IPS DF 19.7 (cell line): ENCODE results near the gene TIGD1.

Source experiments
- DNase-seq: peaks from one replicate; pipeline ENCODE4 v3.0.0-alpha.2; 2013; ENCODE audit warnings: low read depth, low spot score

TIGD1 gene

DNA sequence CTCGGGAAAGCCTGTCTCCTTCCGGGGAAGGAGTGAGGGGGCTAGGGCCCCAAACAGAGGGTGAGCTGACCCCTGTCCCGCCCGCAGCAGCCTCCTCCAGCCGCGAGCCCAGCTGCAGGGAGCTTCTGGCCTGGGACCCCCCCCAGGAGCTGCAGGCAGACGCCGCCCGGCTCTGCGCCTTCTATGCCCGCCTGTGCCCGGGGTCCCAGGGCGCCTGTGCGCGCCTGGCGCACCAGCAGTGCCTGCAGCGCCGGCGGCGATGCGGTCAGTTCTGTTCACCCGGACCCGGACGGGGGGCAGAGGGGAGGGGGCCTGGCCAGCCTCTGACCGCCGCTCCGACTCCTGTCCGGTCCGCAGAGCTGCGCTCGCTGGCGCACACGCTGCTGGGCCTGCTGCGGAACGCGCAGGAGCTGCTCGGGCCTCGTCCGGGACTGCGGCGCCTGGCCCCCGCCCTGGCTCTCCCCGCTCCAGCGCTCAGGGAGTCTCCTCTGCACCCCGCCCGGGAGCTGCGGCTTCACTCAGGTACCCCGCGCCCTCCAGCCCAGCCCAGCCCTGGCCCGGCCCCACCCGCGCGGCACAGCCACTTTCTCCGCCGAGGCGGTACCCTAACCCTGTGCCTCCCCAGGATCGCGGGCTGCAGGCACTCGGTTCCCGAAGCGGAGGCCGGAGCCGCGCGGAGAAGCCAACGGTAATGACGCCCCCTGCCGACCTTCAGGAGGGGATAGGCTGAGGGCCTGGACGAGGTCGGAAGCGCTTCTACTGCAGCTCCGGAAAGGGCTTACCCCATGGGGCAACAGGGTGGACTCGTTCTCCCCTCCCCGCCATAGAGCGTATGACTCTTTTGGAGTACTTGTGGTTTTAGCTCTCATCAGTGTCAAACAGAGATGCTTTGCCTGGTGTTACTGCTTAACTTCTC lies 26.4 kb downstream of the TIGD1 start:
- DNase-seq: peak; percentile 40

DNA sequence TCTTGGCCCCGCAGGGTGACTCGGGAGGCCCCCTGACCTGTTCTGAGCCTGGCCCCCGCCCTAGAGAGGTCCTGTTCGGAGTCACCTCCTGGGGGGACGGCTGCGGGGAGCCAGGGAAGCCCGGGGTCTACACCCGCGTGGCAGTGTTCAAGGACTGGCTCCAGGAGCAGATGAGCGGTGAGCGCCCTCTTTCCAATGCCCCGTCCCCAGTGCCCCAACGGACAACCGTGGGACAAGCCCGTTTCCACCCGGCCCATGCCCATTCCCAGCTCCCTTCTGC lies 27.0 kb downstream of the TIGD1 start:
- DNase-seq: no peak

DNA sequence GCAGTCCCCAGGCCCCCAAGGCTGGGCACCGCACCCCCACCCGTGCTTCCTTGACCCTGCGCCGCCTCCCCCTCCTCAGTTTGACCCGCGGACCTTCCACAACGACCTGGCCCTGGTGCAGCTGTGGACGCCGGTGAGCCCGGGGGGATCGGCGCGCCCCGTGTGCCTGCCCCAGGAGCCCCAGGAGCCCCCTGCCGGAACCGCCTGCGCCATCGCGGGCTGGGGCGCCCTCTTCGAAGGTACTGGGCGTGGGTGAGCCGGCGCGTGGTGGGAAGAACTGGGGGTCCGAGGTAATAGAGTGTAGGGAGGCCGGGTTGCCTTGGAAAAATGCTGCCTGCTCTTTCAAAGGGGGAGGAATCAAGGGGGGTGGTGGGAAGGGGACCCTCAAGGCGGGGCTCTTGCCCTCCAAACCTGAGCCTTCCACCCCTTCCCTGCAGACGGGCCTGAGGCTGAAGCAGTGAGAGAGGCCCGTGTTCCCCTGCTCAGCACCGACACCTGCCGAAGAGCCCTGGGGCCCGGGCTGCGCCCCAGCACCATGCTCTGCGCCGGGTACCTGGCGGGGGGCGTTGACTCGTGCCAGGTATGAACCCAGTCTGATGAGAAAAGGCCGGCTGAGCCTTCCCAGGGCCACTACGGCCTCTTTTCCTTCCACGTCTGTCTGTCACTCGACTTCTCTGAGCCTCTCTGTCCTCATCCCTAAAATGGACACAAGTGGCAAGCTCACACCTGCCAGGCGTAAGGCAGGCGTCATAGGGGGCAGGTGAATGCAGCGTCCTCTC lies 27.5 kb downstream of the TIGD1 start:
- no peak for DNase-seq

DNA sequence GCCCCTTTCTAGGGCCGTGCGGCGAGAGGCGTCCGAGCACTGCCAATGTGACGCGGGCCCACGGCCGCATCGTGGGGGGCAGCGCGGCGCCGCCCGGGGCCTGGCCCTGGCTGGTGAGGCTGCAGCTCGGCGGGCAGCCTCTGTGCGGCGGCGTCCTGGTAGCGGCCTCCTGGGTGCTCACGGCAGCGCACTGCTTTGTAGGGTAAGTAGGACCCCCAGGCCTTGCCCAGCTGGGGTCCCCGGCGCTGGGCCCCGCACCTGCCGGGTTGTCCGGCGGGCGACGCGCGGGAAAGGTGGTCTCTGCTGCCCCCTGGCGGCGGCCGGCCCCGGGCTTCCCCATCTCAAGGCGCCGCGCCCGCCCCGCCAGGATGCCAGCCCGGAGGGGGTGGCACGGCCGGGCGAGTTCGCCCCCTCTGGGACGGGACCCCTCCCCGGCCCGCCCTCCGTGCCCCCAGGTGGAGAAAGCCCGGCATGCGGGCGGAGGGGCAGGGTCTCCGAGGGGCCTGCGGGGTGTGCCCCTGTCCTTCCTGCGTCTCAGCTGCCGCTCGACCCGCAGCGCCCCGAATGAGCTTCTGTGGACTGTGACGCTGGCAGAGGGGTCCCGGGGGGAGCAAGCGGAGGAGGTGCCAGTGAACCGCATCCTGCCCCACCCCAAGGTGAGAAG lies 28.3 kb downstream of the TIGD1 start:
- no peak for DNase-seq

DNA sequence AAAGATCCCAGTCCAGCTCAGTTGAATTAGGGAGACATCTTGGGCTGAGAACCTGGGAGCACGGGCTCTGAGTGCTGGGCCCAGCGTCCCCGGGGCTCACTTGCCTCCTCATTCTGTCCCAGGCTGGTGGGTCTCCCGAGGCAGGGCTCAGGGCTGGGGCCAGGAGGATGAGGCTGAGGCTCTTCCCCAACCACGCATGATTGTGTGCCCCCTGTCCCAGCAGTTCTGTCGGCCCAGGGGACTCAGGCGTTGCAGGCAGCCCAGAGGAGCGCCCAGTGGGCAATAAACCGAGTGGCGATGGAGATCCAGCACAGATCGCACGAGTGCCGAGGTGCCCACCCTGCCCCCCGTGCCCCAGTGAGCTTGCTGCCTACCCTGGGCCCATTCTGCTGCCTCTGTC lies 29.3 kb downstream of the TIGD1 start:
- DNase-seq: no peak

DNA sequence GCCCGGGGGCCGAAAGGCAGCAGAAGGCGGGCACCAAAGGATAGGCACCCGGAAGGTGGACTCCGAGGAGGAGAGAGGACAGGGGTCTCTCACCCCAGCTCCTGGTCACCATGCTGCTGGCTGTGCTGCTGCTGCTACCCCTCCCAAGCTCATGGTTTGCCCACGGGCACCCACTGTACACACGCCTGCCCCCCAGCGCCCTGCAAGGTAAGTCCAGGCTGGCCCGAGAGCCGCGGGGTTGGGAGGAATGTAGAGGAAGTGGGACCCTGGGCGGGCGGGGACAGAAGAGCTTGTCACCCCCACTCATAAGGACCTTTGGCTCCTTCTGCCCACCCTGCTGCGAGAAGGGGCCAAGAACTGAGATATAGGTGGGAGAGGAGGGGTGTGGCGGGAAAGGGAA lies 29.9 kb downstream of the TIGD1 start:
- DNase-seq: no peak

DNA sequence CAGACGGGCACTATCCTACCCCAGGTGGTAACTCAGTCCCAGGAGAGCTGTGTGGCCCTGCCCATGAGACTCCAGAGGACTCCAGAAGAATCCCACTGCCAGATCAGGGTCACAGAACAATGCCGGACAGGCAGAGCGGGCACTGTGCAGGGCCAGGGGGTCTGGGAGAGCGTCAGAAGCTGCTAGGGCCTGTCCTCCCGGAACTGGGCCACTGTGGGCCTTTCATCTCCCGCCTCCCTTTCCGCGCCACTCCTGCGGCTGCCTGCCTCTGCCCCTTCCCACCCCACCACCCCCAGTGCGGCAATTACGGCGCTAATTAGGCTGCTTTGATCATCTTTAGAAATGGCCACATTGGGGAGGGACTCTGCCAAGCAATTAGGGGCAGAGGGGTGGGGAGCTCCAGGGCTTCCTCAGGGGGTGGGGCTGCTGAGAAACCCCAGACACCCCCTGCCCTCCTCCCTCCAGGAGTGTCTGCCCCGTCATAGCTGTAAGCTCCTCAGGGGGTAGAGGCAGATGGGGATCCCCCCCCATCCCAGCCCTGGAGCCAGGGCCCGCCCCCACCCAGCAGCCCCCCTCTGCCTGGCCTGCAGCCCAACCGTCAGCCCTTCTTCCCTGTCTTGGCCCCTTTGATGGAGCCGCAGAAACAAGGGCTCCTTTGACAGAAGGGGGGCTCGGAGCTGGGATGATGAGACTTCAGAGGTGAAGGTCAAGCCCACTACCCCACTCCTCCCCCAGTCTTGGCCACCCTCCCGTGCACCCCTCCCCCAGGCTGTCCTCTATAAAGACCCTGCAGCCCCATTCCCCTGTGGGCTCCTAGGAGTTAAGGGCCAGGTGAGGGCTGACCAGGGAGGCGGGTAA lies 30.5 kb downstream of the TIGD1 start, which contains the start of gene PRSS56:
TSS of gene PRSS56 (plus strand) at position 808 of the 858 bp plus-strand sequence. CDS start 211 bp downstream, outside the sequence.
- no peak for DNase-seq

DNA sequence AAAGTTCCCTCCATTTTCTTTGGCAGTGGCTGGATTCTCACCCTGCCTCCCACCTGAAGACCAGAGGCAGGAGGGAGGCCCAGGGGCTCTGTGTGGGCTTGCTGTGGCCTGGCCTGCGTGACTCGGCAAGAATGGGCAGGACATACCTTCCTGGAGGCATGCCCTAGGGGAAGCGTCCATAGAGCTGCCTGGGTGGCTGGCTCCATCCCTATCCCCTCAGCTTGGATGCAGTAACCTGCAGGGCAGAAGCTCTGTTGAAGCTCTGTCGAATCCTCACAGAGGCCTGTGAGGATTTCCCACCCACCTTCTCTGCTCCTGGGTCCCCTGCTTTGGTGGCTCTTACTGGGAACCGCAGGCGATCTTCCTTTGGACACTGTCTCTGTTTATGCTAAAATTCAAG lies 31.5 kb downstream of the TIGD1 start:
- no peak for DNase-seq

DNA sequence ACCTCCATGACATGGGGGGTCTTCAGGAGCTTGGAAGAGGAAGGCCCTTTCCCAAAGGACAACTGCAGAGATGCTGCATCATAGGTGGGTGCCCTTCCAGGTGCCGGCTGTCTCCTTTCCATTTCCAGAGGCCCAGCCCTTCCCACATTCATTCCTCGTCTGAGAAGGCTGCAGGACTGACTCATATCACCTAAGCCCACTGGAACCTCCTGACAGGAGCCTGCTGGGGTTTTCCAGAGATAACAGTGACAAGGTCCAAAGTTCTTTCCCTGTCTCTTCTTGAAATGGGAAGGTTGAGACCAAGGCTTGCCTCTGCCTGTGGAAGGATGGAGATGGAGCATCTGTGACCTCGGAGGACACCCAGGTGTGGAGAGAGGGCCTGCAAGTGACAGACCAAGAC lies 33.8 kb downstream of the TIGD1 start:
- no peak for DNase-seq

DNA sequence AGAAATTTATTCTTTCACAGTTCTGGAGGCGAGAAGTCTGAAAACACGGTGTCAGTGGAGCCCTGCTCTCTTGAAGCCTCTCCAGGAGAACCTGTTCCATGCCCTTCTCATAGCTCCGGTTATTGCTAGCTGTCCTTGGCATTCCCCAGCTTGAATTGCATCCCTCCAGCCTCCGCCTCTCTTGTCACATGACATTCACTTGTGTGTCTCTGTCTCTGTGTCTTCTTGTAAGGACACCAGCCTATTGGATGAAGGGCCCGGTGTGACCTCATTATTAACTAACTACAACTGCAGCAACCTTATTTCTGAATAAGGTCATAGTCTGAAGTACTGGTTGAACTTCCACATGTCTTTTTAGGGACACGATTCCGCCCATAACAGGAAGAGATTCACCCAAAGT lies 34.7 kb downstream of the TIGD1 start:
- no peak for DNase-seq

DNA sequence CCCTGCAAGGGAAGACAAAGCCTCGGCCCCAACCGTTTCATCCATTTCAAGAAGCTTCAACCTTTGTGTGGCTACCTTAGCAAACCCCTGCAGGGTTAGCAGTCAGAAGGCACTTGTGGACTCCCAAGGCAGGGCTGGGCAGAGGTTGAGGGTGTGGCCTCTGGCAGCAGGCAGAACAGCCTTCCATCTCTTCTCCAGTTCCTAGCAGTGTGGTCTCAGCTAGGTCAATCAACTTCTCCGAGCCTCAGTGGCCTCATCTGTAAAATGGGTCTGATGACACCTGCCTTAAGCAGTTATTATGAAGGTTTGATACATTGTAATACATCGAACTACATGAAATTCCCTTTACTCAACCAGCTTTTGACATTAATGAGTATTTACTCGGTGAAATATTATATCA lies 37.0 kb downstream of the TIGD1 start:
- no peak for DNase-seq

DNA sequence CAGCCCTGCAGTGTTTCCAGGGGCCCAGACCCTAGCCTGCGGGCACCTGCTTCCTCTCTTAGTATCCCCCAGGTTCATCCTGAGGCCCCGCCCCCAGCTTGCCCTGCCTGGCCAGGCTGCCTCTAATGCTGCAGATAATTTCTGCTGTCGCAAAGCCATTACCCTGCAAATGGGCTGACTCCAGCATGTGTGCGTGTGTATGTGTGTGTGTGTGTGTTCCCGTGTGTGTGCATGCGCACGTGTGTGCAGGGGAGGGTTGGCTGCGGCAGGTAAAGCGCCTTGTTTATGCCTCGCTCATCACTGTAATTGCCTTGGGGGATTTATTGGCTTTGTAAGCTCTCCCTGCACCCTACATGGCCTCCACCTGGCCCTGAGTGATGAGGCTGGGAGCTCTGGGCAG lies 37.8 kb downstream of the TIGD1 start:
- DNase-seq: no peak

DNA sequence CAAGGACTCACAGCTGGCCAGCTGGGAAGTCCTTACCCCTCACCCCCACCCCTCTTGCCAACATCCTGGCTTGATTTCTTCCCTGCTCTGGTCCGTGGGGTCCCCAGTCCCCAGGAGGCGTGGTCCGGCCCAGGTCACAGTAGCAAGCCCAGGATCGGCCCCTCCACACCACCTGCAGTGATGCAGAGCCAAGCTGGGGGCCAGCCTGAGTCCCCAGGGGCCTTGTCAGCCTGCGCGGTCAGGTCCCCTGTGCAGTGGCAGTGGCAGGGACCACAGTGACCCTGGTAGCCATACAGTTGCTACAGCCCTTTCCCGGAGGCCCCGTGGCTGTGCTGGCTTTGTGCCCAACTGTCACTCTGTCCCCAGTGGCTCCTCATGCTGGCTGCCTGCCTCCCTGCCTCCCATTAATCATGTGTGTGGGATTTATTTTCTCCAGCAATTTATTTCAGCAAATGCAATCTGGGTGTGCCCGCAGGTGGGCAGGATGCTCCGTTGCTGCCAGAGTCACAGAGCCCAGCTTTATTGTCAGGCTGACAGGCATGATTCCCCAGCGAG lies 38.9 kb downstream of the TIGD1 start:
- no peak for DNase-seq

DNA sequence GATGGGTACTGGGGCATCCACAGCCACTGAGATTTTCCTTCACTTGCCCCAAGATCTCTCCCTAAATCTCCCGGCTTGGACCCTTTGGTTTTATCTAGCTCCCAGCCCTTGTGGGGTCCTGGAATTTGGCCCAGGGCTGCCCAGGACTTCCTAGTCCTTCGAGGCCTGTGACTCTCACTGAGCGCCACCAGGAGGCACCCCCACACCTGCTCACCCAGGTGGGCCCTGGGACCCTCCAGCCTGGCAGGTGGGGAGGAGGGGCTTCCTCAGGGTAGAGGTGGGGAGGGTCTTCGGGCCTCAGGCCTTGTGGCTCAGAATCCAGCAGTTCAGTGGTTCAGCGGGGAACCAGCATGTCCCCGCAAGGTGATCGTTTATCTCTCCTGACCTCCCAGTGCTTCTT lies 42.1 kb downstream of the TIGD1 start:
- DNase-seq: no peak

DNA sequence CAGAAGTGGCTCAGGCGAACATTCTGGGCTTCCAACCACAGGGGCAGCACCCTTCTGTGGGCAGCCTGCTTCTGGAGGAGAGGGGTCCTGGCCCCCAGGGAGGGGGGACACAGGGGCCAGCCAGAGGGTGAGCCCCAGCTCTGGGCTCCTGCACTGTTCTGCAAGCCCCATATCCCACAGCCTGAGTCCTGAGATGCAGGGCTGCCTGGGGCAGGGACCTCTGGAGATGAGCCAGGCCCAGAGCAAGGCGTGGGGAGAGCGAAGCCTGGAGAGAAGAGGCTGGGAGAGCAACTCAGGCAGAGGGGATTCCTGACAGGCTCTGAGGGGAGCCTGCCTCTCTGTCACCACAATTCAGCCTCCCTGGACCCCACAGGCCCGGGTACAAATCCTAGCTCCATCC lies 43.6 kb downstream of the TIGD1 start:
- DNase-seq: no peak

DNA sequence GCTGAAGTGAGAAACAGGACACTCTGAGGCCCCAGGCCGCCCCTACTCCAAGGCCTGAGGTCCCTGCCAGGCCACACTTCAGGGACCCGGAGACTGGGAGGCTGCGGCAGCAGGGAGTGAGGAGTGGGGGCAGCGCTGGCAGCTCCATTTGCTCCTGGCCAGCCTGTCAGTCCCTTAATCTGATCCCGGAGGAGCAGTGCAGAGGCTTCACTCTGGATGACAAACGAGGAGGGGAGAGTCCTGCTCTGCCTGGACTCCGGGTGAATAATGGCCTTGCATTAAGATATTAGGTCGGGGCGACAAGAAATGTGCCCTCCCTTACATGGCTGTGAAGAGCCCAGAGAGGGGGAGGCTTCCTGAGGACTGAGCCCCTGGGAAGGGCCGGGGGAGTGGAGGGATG lies 44.5 kb downstream of the TIGD1 start:
- DNase-seq: no peak

DNA sequence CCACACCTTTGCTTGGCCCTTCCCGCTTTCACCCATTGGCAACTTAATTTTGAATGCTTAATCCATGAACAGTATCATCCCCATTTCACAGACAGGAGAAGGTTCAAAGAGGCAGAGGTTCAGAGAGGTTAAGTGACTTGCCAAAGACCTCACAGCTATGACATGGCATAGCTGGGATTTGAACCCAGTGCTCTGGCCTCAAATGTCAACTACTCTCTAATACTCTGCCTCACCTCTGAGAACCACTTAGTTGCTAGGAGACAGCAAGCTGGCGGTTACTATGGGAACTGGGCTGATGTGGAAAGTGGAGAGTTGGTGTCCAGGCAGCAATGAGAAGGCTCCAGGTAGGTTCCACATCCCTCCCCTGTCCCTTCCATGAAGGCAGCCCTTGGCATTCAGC lies 45.9 kb downstream of the TIGD1 start:
- no peak for DNase-seq

DNA sequence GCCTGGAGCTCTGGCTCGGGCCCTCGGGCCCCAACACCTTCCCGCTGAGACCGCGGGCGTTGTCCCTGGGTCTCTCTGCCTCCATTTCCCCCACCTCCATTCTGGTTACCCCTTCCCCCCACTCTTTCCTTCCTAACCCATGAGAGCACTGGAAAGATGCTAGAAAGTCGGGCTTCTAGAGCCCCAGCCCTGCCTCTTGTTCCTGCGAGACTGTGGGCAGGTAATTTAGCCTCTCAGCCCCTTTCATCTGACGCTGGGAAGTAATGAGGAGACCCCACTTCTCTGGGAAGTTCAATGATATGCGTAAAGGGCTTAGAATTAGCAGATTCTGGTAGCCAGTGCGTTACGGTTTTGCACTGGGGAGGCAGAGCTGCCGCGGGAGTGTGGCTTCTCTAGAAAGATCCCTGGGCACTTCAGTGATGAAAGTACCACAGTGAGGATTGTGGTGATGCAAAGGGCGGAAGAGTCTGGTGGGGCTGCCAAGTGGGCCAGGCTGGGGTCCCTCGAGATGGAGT lies 46.5 kb downstream of the TIGD1 start:
- DNase-seq: no peak

DNA sequence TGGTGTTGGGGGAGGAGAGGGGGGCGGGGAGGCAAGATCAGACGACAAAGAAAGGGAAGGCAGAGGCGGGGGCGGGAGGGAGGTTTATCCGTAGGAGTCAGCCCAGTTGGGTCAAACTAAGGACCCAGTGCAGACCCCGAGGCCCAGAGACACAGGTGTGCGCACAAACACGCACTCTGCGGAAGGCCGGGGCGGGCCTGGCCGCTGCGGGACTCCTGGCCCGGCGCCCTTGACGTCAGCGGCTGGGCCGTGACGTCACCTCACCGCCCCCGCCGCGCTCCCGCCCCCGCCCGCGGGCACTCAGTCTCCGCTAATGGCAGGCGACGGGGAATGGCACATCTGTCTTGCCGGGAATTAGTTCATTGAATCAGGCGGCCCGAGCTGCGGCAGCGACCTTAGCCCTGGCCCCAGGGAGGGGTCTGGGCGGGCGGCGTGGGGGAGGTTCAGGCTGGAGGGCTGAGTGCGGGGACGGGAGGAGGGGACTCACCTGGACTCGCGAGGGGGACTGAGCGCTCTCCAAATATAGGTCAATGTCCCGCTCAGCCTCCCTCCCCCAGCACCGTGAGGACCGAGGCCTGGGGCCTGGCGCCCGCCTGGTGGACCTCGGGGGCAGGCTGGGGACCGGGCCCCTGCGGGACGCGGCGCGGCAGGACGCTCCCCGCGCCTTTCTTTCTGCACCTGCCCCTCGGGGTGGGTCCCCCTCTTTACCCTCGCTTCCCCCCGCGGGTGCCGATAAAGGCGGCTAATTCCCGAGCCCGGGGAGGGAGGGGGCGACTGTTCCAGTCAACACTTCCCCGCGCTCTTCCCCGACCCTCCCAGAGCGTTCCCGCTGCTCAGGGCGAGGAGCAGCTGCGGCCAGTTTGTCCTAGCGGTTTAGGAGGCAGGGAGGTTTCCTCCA lies 47.2 kb downstream of the TIGD1 start:
- DNase-seq: no peak

DNA sequence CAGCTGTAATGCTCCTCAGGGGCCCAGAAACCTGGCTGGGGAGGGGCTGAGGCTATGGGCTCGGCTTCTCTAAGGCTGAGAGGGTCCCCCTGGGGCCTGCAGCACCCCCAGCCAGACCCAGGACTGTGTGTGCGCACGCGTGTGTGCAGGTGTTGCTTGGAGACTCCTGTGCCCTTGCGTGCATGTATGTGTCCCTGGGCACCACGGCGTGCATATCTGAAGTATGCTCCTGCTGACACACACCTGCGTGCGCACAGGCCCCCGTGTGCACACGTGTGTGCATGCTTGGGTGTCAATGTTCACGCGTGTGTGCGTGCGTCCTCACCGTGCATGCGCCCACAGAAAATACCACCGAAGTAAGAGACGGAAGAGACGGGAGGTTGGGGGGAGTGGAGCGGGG lies 47.8 kb downstream of the TIGD1 start:
- DNase-seq: no peak
